Measurements from ENCODE around the gene SSBP3. TPM values are rescaled to one million over a fixed set of nuclear protein-coding genes. Genes with fewer than 3 reads are reported as not detected.

The SSBP3 gene
- total RNA-seq, 1 donor from 2014 or later: 51.0 TPM

DNA sequence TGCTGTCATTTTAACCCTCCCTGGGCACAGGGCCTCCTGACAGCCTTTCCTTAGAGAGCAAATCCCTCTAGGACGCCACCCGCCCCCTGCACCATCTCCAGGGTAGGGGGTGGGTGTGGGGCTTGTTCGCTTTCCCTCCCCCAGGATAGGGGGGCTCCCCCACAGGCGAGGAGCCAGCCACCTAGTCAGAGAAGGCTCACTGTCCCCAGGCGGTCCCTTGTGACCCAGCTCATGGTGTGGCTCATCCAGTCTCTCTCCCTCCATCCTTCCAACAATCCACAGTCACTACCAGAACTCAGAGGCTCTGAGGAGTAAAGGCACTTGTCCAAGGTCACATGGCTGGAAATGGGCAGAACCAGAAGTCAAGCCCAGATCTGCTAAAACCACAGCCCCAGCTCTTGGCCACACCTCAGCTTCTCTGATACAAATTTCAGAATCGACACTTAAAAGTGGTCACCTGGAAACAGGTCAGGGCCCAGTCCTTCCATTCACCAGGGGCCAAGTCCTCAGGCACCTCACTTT is 116.4 kb downstream of the SSBP3 start:
- no peaks in the 10 kb centered on the region for H3K27me3 ChIP-seq
- no peak for DNase-seq (ENCODE audit: low spot score in 2 of 2)
- H3K4me1 ChIP-seq: peaks cover 34 to 89% of the 10 kb centered on the region in 2 donors
- intact Hi-C loops (cut with DNase I): loop anchor here (2.0 to 5.0 kb wide), 2 partner anchors 21 to 48 kb away; no protein-coding TSS in a partner anchor
- TF ChIP-seq, protein P1, sequence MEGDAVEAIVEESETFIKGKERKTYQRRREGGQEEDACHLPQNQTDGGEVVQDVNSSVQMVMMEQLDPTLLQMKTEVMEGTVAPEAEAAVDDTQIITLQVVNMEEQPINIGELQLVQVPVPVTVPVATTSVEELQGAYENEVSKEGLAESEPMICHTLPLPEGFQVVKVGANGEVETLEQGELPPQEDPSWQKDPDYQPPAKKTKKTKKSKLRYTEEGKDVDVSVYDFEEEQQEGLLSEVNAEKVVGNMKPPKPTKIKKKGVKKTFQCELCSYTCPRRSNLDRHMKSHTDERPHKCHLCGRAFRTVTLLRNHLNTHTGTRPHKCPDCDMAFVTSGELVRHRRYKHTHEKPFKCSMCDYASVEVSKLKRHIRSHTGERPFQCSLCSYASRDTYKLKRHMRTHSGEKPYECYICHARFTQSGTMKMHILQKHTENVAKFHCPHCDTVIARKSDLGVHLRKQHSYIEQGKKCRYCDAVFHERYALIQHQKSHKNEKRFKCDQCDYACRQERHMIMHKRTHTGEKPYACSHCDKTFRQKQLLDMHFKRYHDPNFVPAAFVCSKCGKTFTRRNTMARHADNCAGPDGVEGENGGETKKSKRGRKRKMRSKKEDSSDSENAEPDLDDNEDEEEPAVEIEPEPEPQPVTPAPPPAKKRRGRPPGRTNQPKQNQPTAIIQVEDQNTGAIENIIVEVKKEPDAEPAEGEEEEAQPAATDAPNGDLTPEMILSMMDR (IDR thresholded peaks at IDR 0.05): no peak
- H3K9me3 ChIP-seq: no peaks in the 10 kb centered on the region
- peak overlapping the region; percentile 85 to 95 for H3K27ac ChIP-seq
- no peak overlapping the region for H3K4me3 ChIP-seq
- no peaks in the 10 kb centered on the region for H3K36me3 ChIP-seq

DNA sequence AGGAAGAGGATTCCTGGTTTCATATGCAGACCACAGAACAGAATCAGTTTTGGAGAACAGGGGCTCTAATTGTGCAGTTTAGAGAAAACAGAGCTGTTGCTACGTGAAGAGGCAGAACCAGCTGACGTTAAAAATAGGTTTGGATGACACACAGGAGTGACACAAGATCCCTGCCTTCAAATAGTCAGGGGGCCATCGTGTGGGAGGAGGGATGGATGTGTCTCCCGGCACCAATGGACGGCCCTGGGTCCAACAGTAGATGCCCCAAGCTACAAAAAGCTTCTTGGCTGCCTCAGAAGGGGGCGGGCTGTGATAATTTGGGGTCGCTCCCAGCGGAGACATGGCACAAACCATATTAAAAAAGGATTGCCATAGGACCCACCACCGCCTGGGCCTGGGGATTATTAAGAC is 118.4 kb downstream of the SSBP3 start:
- no peaks in the 10 kb centered on the region for H3K27me3 ChIP-seq
- peak in 1 of 2 donors; percentile 86 for DNase-seq (ENCODE audit: low spot score in 2 of 2)
- no peaks in the 10 kb centered on the region for H3K36me3 ChIP-seq
- no peaks in the 10 kb centered on the region for H3K9me3 ChIP-seq
- no peak overlapping the region for H3K4me3 ChIP-seq
- H3K4me1 ChIP-seq: peaks cover 28 to 75% of the 10 kb centered on the region in 2 donors
- TF ChIP-seq, protein P1 (IDR thresholded peaks at IDR 0.05): no peak
- intact Hi-C loops (cut with DNase I): loop anchor here (1.0 to 5.0 kb wide), 2 partner anchors 11 to 49 kb away; no protein-coding TSS in a partner anchor
- peak overlapping the region; percentile 85 to 95 for H3K27ac ChIP-seq

DNA sequence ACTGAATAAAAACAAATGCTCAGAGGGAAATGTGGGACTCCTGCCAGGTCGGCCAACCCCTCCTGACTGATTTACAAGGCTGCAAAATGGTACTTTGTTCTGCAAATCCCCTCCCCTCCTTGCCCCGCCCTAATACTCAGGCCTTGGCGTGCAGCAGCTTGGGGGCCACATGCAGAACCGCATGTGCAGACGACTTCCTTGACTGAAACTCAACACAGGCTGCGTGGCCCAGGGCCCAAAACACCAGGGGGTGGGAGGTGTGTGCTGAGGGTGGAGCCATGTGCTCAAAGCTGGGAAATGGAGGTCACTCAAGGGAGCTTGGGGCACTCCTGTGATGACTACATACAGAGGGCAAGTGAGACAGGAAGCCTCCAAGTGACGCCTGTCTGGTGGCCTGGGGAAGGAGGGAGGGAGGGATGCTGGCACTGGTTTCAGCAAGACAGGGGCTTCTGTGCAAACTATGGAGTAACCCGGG is 119.0 kb downstream of the SSBP3 start:
- Histone ChIP-seq H3K27me3 (no peaks in the 10 kb centered on the region), H3K4me1 (peaks cover 28 to 74% of the 10 kb centered on the region in 2 donors), H3K9me3 (no peaks in the 10 kb centered on the region), H3K27ac (peak overlapping the region; percentile 85 to 95), H3K4me3 (no peak overlapping the region), H3K36me3 (no peaks in the 10 kb centered on the region)
- intact Hi-C loops (cut with DNase I): loop anchor here (1.0 to 5.0 kb wide), 2 partner anchors 10 to 50 kb away; no protein-coding TSS in a partner anchor
- TF ChIP-seq, protein P1 (IDR thresholded peaks at IDR 0.05): no peak
- peak; percentile 86 to 95 for DNase-seq (ENCODE audit: low spot score in 2 of 2)

DNA sequence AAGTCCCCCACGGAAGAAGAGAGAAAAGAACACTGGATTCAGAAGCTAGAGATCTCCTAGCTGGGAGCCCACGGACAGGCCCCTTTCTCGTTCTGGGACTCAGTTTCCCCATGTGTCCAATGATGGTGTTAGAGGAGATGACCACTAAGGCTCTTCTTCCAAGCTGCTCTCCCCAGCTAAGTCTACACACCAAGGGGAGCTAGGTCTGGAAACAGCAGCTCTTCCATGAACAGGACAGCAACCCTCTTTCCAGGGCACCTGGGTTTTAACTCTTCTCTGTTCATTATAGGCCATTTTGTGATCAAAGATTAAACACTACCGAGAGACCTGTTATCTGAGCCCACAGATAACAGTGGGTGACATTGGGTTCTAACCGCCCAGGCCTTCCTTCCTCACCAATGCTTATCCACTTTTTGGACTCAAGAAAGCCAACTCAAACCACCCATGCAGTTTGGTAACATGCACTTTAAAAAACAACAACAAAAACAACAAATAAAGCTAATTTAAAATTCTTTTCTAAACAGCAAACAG is 120.3 kb downstream of the SSBP3 start:
- intact Hi-C loops (cut with DNase I): loop anchor here (5.0 kb wide), 1 partner anchor 51 kb away; no protein-coding TSS in a partner anchor
- H3K27me3 ChIP-seq: no peaks in the 10 kb centered on the region
- H3K36me3 ChIP-seq: peaks cover 0 to 6% of the 10 kb centered on the region in 2 donors
- peak overlapping the region; percentile 85 to 95 for H3K27ac ChIP-seq
- H3K4me1 ChIP-seq: peaks cover 21 to 64% of the 10 kb centered on the region in 2 donors
- no peaks in the 10 kb centered on the region for H3K9me3 ChIP-seq
- DNase-seq (ENCODE audit: low spot score in 2 of 2): no peak
- no peak overlapping the region for H3K4me3 ChIP-seq
- TF ChIP-seq, protein P1 (IDR thresholded peaks at IDR 0.05): no peak

DNA sequence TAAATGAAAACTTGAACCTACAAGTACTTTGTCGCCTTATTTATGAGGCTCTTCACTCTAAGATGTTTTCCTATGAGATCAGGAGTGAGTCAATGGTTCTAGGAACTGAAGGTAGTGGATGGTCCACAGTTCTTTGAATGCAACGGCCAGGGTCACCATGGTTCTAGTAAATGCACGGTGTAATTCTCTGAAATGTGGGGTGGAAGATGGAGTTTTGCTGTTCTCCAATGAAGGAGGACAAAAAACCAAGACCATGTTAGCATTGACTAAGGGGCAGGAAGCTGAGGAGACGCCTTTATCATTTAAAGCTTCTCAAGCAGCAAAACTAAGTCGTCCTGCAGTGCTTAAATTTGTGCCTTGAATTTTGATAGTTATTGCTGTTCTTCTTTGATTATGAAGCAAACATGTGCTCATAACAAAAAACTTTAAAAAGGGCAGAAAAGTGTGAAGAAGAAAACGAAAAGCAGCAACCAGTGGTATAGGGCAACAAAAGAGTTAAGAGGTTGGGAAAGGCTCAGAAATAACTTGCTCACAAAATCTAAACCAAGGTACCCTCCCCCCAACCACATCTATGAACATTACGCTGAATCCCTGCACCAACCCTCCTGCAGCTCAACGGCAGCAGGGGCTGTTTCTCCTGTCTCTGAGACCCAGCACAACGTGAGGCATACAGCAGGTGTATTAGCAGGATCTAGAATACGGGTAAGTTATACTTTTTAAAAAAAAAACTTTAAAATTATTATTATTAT is 121.2 kb downstream of the SSBP3 start:
- intact Hi-C loops (cut with DNase I): loop anchor here (5.0 kb wide), 1 partner anchor 52 kb away; no protein-coding TSS in a partner anchor
- Histone ChIP-seq H3K9me3 (no peaks in the 10 kb centered on the region), H3K4me1 (peaks cover 16 to 64% of the 10 kb centered on the region in 2 donors), H3K27ac (peak overlapping the region; percentile 85 to 95), H3K36me3 (peaks cover 0 to 9% of the 10 kb centered on the region in 2 donors), H3K27me3 (no peaks in the 10 kb centered on the region), H3K4me3 (no peak overlapping the region)
- no peak for DNase-seq (ENCODE audit: low spot score in 2 of 2)
- TF ChIP-seq, protein P1 (IDR thresholded peaks at IDR 0.05): no peak
